ENCODE measurements around the gene PHF21B. TPM values are rescaled to one million over a fixed set of nuclear protein-coding genes. Genes with fewer than 3 reads are reported as not detected.

Gene PHF21B
- total RNA-seq, 4 donors from 2014 or later = not detected

GRCh38 chr22:44884968-44885805, 124.6 kb downstream of the PHF21B start:
- WGBS = 88% methylated on average over 18 of the region's 18 CpGs
- no peak for TF ChIP-seq CTCF (IDR thresholded peaks at IDR 0.05)
- no peak for TF ChIP-seq EP300 (IDR thresholded peaks at IDR 0.05)
- no peak overlapping the region for H3K27ac ChIP-seq
- peak; percentile 45 to 75 for DNase-seq (ENCODE audit: low spot score in 2 of 2)
- H3K4me1 ChIP-seq = no peaks in the 10 kb centered on the region
- H3K4me3 ChIP-seq = no peak overlapping the region
- no peaks in the 10 kb centered on the region for H3K36me3 ChIP-seq
- no peaks in the 10 kb centered on the region for H3K9me3 ChIP-seq
- peaks cover 4% of the 10 kb centered on the region for H3K27me3 ChIP-seq

- Histone ChIP-seq H3K36me3 (no peaks in the 10 kb centered on the region), H3K27me3 (peaks cover 4% of the 10 kb centered on the region), H3K4me3 (no peak overlapping the region), H3K4me1 (no peaks in the 10 kb centered on the region), H3K9me3 (no peaks in the 10 kb centered on the region), H3K27ac (no peak overlapping the region)
- TF ChIP-seq CTCF (IDR thresholded peaks at IDR 0.05) (no peak), POLR2A (IDR thresholded peaks at IDR 0.05) (no peak), EP300 (IDR thresholded peaks at IDR 0.05) (no peak), POLR2AphosphoS5 (IDR thresholded peaks at IDR 0.05) (no peak)
- 98% methylated on average over 1 of the region's 1 CpG for WGBS
- no peak for DNase-seq (ENCODE audit: low spot score in 2 of 2)
Observed at GRCh38 chr22:44884562-44884961, 125.2 kb downstream of the PHF21B start.

GRCh38 chr22:44883011-44883421, 126.8 kb downstream of the PHF21B start:
- WGBS = 87% methylated on average over 9 of the region's 12 CpGs

GRCh38 chr22:44882226-44882905, 127.4 kb downstream of the PHF21B start:
- peaks cover 4% of the 10 kb centered on the region for H3K27me3 ChIP-seq
- no peaks in the 10 kb centered on the region for H3K9me3 ChIP-seq
- H3K4me1 ChIP-seq = no peaks in the 10 kb centered on the region
- no peaks in the 10 kb centered on the region for H3K36me3 ChIP-seq
- no peak overlapping the region for H3K4me3 ChIP-seq
- TF ChIP-seq POLR2A (IDR thresholded peaks at IDR 0.05) (no peak), CTCF (IDR thresholded peaks at IDR 0.05) (no peak), EP300 (IDR thresholded peaks at IDR 0.05) (no peak), POLR2AphosphoS5 (IDR thresholded peaks at IDR 0.05) (no peak)
- 83% methylated on average over 16 of the region's 26 CpGs for WGBS
- DNase-seq (ENCODE audit: low spot score in 2 of 2) = peak; percentile 20 to 54
- H3K27ac ChIP-seq = no peak overlapping the region

More at GRCh38 chr22:44883011-44883421, 126.8 kb downstream of the PHF21B start:
- H3K9me3 ChIP-seq = no peaks in the 10 kb centered on the region
- no peak overlapping the region for H3K4me3 ChIP-seq
- H3K27ac ChIP-seq = no peak overlapping the region
- no peaks in the 10 kb centered on the region for H3K4me1 ChIP-seq
- no peaks in the 10 kb centered on the region for H3K36me3 ChIP-seq
- no peak for TF ChIP-seq CTCF (IDR thresholded peaks at IDR 0.05)
- no peak for TF ChIP-seq POLR2A (IDR thresholded peaks at IDR 0.05)
- peaks cover 4% of the 10 kb centered on the region for H3K27me3 ChIP-seq
- peak; percentile 26 to 52 for DNase-seq (ENCODE audit: low spot score in 2 of 2)

GRCh38 chr22:44881624-44882023, 128.2 kb downstream of the PHF21B start:
- Histone ChIP-seq H3K9me3 (peaks cover 3% of the 10 kb centered on the region), H3K36me3 (no peaks in the 10 kb centered on the region), H3K4me1 (no peaks in the 10 kb centered on the region), H3K27me3 (peaks cover 4% of the 10 kb centered on the region), H3K27ac (no peak overlapping the region), H3K4me3 (no peak overlapping the region)
- peak; percentile 27 to 59 for DNase-seq (ENCODE audit: low spot score in 2 of 2)
- TF ChIP-seq EP300 (IDR thresholded peaks at IDR 0.05) = no peak
- WGBS = 88% methylated on average over 23 of the region's 24 CpGs

Measured in suprapubic skin (tissue), 4 donors.